ENCODE results near the gene AGAP3.

Gene AGAP3

DNA sequence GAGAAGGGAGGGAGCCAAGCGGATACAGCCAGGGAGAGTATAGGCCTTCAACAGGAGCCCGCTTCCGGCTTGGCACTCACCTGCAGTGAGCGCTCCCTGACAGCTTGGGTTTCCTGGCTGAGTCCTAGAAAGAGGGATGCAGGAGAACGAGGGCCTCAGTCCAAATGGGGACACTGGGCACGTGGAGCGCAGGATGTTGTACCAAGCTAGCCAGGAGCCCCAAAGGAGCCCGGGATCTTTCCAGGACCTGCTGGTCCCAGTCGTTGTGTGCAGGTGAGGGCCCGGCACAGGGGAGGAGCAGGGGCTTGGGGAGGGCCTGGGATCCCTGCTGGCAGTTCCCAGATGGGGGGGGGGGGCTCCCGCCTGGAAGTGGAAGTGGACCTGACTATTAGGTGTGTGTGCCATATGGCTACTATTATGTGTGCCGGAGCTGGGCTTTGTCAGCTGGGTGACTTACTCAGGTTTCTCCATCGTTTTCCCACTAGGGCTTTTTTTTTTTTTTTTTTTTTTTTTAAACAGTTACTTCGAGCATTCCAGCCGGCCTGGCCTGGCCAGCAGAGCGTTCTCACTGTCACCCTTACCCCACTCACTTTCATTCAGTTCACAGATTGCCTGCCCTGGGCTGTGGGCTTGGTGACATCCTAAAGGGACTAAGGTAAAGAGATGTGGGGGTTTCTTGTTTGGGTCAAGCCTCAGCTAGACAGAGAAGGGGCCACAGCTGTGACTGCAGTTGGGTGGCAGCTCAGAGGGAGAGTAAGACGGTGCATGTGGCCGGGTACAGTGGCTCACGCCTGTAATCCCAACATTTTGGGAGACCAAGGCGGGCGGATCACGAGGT, 3.8 kb downstream of the AGAP3 start:
- H3K9me3 ChIP-seq (ENCODE audit: control insufficient read depth, low read length): no peaks in the 10 kb centered on the region
- peaks cover 40% of the 10 kb centered on the region for H3K36me3 ChIP-seq (ENCODE audit: control insufficient read depth, insufficient read depth, low read length)
- peak overlapping the region; percentile 80 for H3K27ac ChIP-seq (ENCODE audit: low read depth, low read length, severe bottlenecking)
- H3K4me3 ChIP-seq (ENCODE audit: extremely low read depth, insufficient read depth, low read length, poor library complexity, severe bottlenecking): peak overlapping the region; percentile 87
- WGBS, 2 experiments (ENCODE audit: insufficient coverage in 2 of 2): 82 to 85% methylated on average over 11 to 15 of the region's 22 CpGs
- H3K4me1 ChIP-seq (ENCODE audit: control insufficient read depth, insufficient read depth, low read length, poor library complexity, severe bottlenecking): peaks cover 38% of the 10 kb centered on the region

DNA sequence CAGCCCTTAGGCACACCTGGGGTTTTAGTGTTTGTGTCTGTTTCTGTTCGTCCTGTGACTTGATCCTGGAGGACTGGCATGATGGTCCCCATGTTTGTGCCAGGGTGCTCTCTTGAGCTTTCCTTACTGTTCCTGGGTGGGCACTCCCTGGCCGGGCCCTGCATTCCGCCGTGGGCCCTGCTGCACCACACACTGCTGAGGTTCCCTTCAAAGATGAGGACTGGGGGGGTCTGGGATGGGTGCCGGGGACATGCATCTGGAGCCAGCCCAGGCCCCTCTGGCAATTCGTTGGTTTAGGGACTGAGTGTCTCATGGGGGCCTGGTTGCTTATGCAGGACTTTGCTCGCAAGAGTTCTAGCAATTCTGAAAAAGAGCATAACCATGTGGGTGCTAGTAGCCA, 4.7 kb downstream of the AGAP3 start:
- peaks cover 37% of the 10 kb centered on the region for H3K4me1 ChIP-seq (ENCODE audit: control insufficient read depth, insufficient read depth, low read length, poor library complexity, severe bottlenecking)
- H3K36me3 ChIP-seq (ENCODE audit: control insufficient read depth, insufficient read depth, low read length): peaks cover 48% of the 10 kb centered on the region
- H3K4me3 ChIP-seq (ENCODE audit: extremely low read depth, insufficient read depth, low read length, poor library complexity, severe bottlenecking): no peak overlapping the region
- no peaks in the 10 kb centered on the region for H3K9me3 ChIP-seq (ENCODE audit: control insufficient read depth, low read length)
- 89 to 92% methylated on average over 7 of the region's 7 CpGs for WGBS, 2 experiments (ENCODE audit: insufficient coverage in 2 of 2)
- no peak overlapping the region for H3K27ac ChIP-seq (ENCODE audit: low read depth, low read length, severe bottlenecking)

DNA sequence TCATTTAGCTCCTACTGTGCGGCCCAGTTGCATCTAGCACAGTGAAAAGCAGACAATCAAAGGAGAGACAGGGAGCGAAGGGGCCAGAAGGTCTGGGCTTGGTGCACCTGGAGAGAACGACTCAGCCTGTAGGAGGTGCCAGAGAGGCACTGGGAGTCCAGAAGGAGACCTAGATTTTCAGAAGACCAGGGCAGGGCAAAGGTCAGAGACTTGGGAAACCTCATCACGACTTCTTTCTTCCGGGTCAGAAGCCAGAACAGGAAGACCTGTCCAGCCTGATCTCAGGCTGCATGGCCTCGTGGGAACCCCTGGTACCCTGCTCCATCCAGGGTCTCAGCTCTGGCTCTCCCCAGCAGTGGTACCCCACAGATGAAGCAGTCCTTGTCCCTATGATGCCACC, 5.2 kb downstream of the AGAP3 start:
- Histone ChIP-seq H3K27ac (ENCODE audit: low read depth, low read length, severe bottlenecking) (no peak overlapping the region), H3K36me3 (ENCODE audit: control insufficient read depth, insufficient read depth, low read length) (peaks cover 53% of the 10 kb centered on the region), H3K4me3 (ENCODE audit: extremely low read depth, insufficient read depth, low read length, poor library complexity, severe bottlenecking) (no peak overlapping the region), H3K4me1 (ENCODE audit: control insufficient read depth, insufficient read depth, low read length, poor library complexity, severe bottlenecking) (peaks cover 37% of the 10 kb centered on the region), H3K9me3 (ENCODE audit: control insufficient read depth, low read length) (no peaks in the 10 kb centered on the region)
- 67 to 72% methylated on average over 6 of the region's 6 CpGs for WGBS, 2 experiments (ENCODE audit: insufficient coverage in 2 of 2)

DNA sequence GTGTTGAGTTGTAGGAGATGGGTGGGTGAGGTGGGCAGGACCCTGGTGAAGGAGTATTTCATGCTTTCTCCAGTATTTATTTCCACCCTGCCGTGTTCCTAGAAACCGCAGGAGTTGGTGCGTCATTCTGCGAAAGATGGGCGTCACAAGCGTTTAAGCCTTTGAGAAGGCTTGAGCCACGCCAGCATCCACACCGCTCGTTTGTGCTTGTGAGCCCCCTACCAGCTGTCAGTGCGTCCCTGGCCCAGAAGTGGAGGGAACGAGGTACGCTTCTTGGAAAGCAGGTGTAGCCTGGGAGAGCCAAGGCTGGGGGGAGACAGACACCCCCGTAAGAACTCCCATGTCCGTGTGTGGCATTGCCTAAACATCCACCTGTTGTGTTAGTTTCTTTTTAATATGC, 5.7 kb downstream of the AGAP3 start:
- Histone ChIP-seq H3K27ac (ENCODE audit: low read depth, low read length, severe bottlenecking) (no peak overlapping the region), H3K4me1 (ENCODE audit: control insufficient read depth, insufficient read depth, low read length, poor library complexity, severe bottlenecking) (peaks cover 37% of the 10 kb centered on the region), H3K36me3 (ENCODE audit: control insufficient read depth, insufficient read depth, low read length) (peaks cover 58% of the 10 kb centered on the region), H3K4me3 (ENCODE audit: extremely low read depth, insufficient read depth, low read length, poor library complexity, severe bottlenecking) (no peak overlapping the region), H3K9me3 (ENCODE audit: control insufficient read depth, low read length) (no peaks in the 10 kb centered on the region)
- WGBS, 2 experiments (ENCODE audit: insufficient coverage in 2 of 2): 98% methylated on average over 14 of the region's 14 CpGs

DNA sequence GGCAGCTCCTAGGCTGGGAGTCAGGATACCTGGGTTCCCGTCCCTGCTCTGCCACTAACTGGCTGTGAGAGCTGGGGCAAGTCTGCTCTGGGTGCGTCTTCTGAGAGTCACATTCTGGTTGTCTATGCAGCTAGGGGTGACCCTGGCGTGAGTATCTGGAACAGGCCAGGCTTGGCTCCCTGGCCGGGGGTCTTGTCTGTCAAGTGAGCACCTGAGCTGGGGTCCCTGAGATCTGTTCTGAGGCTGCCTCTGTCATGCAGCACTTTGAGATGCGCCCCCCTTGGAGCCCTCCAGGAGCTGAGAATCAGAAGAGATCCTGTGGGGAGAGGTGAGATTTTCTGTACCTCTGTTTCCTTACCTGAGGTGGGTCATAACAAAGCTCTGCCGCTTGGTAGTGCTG, 7.5 kb downstream of the AGAP3 start:
- no peak overlapping the region for H3K4me3 ChIP-seq (ENCODE audit: extremely low read depth, insufficient read depth, low read length, poor library complexity, severe bottlenecking)
- H3K9me3 ChIP-seq (ENCODE audit: control insufficient read depth, low read length): no peaks in the 10 kb centered on the region
- H3K36me3 ChIP-seq (ENCODE audit: control insufficient read depth, insufficient read depth, low read length): peaks cover 71% of the 10 kb centered on the region
- 93 to 98% methylated on average over 5 to 6 of the region's 6 CpGs for WGBS, 2 experiments (ENCODE audit: insufficient coverage in 2 of 2)
- no peak overlapping the region for H3K27ac ChIP-seq (ENCODE audit: low read depth, low read length, severe bottlenecking)
- peaks cover 32% of the 10 kb centered on the region for H3K4me1 ChIP-seq (ENCODE audit: control insufficient read depth, insufficient read depth, low read length, poor library complexity, severe bottlenecking)

DNA sequence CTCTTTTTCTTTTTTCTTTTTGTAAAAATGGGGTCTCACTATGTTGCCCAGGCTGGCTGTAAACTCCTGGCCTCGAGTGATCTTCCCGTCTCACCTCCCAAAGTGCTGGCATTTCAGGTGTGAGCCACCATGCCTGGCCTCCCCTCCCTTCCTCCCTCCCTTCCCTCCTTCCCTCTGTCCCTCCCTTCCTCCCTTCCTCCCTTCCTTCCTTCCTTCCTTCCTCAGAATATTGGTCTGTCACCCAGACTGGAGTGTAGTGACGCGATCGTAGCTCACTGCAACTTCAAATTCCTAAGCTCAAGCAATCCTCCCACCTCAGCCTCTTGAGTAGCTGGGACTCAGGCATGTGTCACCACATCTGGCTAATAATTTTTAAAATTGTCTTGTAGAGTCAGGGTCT, 8.4 kb downstream of the AGAP3 start:
- Histone ChIP-seq H3K36me3 (ENCODE audit: control insufficient read depth, insufficient read depth, low read length) (peaks cover 71% of the 10 kb centered on the region), H3K27ac (ENCODE audit: low read depth, low read length, severe bottlenecking) (no peak overlapping the region), H3K4me3 (ENCODE audit: extremely low read depth, insufficient read depth, low read length, poor library complexity, severe bottlenecking) (no peak overlapping the region), H3K4me1 (ENCODE audit: control insufficient read depth, insufficient read depth, low read length, poor library complexity, severe bottlenecking) (peaks cover 27% of the 10 kb centered on the region), H3K9me3 (ENCODE audit: control insufficient read depth, low read length) (no peaks in the 10 kb centered on the region)
- 90 to 93% methylated on average over 2 to 5 of the region's 5 CpGs for WGBS, 2 experiments (ENCODE audit: insufficient coverage in 2 of 2)

DNA sequence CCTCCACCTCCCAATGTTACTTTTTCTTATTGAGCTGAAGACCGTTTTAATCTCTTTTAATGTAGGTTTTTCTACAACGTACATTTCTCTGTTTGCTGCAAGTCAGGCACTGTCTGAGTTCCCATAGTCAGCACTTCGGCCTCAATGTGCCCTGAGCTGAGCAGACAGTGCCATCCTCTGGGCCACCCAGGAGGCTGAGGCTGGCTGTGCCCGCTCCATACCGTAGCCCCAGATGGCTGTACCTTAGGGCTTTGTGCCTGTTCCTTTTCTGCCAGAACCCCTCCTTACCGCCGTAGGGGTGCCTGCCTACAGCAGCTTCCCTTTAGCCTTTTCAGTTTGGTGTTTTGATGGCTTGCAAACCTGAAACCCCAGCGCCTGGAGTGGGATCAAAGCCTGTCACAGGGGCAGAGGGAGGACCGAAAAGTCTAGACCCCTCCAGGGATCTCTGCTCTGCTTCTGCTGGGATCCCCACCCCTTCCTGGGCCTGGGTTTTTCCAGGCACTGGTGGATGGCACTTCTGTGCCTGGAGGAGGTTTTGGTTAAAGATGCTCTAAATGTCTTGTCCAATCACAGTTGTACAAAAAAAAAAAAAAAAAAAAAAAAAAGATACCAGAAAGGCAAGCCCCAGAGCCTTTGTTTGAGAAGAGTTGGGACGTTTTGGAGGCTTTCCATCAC, 9.0 kb downstream of the AGAP3 start:
- Histone ChIP-seq H3K4me3 (ENCODE audit: extremely low read depth, insufficient read depth, low read length, poor library complexity, severe bottlenecking) (no peak overlapping the region), H3K27ac (ENCODE audit: low read depth, low read length, severe bottlenecking) (no peak overlapping the region), H3K4me1 (ENCODE audit: control insufficient read depth, insufficient read depth, low read length, poor library complexity, severe bottlenecking) (peaks cover 21% of the 10 kb centered on the region), H3K36me3 (ENCODE audit: control insufficient read depth, insufficient read depth, low read length) (peaks cover 65% of the 10 kb centered on the region), H3K9me3 (ENCODE audit: control insufficient read depth, low read length) (no peaks in the 10 kb centered on the region)
- WGBS, 2 experiments (ENCODE audit: insufficient coverage in 2 of 2): 93% methylated on average over 7 to 8 of the region's 10 CpGs

DNA sequence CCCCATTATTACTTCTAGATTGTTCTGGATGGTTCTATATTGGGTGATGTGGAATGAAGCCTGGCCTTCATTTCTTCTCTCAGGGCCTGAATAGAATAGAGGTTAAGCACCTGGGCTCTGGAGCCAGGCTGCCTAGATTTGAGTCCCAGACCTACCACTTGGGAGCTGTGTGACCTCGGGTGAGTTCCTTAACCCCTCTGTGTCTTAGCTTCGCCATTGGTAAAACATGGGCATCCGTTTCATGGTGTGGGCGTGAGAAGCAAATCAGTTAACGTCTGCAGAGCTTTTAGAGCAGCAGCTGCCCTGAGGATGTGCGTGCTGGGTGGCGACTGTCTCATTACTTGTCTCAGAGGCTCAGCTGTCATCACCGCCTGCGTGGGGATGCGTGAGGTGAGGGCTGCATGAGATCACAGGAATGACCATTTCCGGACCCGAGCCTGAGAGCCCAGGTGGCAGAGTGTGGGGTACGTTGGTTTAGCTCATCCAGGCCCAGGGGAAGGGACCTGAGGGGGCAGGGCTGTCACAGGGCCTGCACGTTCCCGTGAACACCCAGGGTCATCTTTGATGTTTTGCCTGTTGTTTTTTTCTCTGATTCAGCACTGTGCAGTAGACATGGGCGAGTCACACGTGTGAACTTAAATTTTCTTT, 9.7 kb downstream of the AGAP3 start:
- 96 to 97% methylated on average over 15 of the region's 17 CpGs for WGBS, 2 experiments (ENCODE audit: insufficient coverage in 2 of 2)
- Histone ChIP-seq H3K27ac (ENCODE audit: low read depth, low read length, severe bottlenecking) (no peak overlapping the region), H3K4me1 (ENCODE audit: control insufficient read depth, insufficient read depth, low read length, poor library complexity, severe bottlenecking) (peaks cover 19% of the 10 kb centered on the region), H3K4me3 (ENCODE audit: extremely low read depth, insufficient read depth, low read length, poor library complexity, severe bottlenecking) (no peak overlapping the region), H3K36me3 (ENCODE audit: control insufficient read depth, insufficient read depth, low read length) (peaks cover 65% of the 10 kb centered on the region), H3K9me3 (ENCODE audit: control insufficient read depth, low read length) (no peaks in the 10 kb centered on the region)

DNA sequence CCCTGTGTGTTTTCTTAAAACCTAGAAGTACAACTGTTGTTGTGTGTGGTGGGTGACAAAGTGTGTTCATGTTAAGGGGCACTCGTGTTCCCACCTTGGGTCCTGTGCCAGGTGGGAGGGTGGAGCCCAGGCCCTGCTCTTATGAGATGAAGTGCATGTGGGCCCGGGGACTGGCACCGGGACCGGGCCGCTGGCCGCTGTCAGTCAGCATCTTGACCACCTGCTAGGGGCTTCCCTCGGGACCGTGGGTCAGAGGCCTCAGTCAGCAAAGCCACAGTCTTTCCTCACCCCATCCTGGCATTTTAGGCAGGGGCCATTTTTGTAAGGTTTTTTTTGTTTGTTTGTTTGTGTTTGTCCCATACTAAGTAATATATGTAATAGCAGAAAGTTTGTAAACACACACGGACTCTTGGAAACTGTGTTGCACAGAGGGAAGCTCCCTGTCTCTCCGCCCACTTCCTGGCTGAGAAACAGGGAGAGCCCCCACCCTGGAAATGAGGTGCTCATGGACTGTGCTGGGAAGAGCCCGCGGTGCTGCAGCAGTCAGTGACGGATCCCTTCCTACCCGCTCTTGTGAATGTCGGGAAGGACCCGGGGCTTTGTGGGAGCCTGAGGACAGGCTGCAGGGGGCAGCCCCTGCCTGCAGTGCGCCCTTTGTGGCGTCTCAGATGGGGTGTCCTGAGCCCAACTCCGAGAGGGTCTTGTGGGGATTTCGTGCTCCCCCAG, 13.4 kb downstream of the AGAP3 start:
- peaks cover 21% of the 10 kb centered on the region for H3K4me1 ChIP-seq (ENCODE audit: control insufficient read depth, insufficient read depth, low read length, poor library complexity, severe bottlenecking)
- H3K36me3 ChIP-seq (ENCODE audit: control insufficient read depth, insufficient read depth, low read length): peaks cover 68% of the 10 kb centered on the region
- H3K4me3 ChIP-seq (ENCODE audit: extremely low read depth, insufficient read depth, low read length, poor library complexity, severe bottlenecking): no peak overlapping the region
- H3K27ac ChIP-seq (ENCODE audit: low read depth, low read length, severe bottlenecking): no peak overlapping the region
- no peaks in the 10 kb centered on the region for H3K9me3 ChIP-seq (ENCODE audit: control insufficient read depth, low read length)
- WGBS, 2 experiments (ENCODE audit: insufficient coverage in 2 of 2): 96% methylated on average over 12 to 18 of the region's 20 CpGs

DNA sequence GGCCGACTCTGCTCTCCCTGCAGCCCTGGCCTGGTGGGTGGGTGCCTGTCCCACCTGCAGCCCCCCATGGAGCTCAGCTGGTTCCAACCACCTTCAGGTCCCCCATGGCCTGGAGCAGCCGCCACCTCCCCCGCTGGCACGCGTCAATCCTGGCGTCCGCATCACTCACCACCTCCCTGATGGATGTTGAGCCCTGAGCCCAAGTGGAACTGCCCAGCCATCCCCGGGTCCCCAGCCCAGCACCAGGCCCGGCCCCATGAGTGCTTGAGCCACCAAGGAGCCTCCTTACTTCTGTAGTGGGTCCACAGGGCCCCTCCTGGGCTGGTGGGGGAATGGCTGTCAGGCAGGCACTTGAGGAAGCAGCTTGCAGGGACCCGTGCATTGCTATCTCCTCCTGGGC, 14.6 kb downstream of the AGAP3 start:
- Histone ChIP-seq H3K4me3 (ENCODE audit: extremely low read depth, insufficient read depth, low read length, poor library complexity, severe bottlenecking) (no peak overlapping the region), H3K9me3 (ENCODE audit: control insufficient read depth, low read length) (no peaks in the 10 kb centered on the region), H3K36me3 (ENCODE audit: control insufficient read depth, insufficient read depth, low read length) (peaks cover 62% of the 10 kb centered on the region), H3K27ac (ENCODE audit: low read depth, low read length, severe bottlenecking) (no peak overlapping the region), H3K4me1 (ENCODE audit: control insufficient read depth, insufficient read depth, low read length, poor library complexity, severe bottlenecking) (peaks cover 19% of the 10 kb centered on the region)
- 94 to 97% methylated on average over 9 of the region's 10 CpGs for WGBS, 2 experiments (ENCODE audit: insufficient coverage in 2 of 2)
